HepG2 (cell line): ENCODE results near the gene RBM25. TPM values are rescaled to one million over a fixed set of nuclear protein-coding genes. Genes with fewer than 3 reads are reported as not detected.

Experiments
- ATAC-seq: fragments of 200-7000 bp; cut with Tn5 transposase; 3 replicates; pipeline ENCODE4 v1.9.1; 2020; ENCODE audit warnings: mild to moderate bottlenecking, moderate library complexity
- BruUV-seq: library from RNA; stranded (reverse); fragments of 400-500 nt; replicated peaks from 2 replicates; lab custom pipeline; 2021; lab: Mats Ljungman, UMichigan
- CTCF ChIA-PET: fragments of 300-600 bp; formaldehyde crosslinking; extraction: SDS; loops from one replicate; lab custom pipeline; 2021; ENCODE audit warnings: low total read pairs, inconsistent platforms, low intra/inter-chr PET ratio; lab: Yijun Ruan, JAX
- POLR2A ChIA-PET: fragments of 350-600 bp; sonication (Branson Sonifier 250); formaldehyde crosslinking; loops from one replicate; lab custom pipeline; 2020; ENCODE audit warnings: antibody characterized with exemption, inconsistent platforms; lab: Yijun Ruan, JAX
- DNase-seq: peaks from one replicate; pipeline ENCODE4 v3.0.0-alpha.2; 2015; ENCODE audit warnings: low spot score
- FAIRE-seq: peaks from 3 replicates; lab custom pipeline; 2011; peaks lifted over from hg19 to GRCh38; lab: Jason Lieb, UNC
- H2AFZ ChIP-seq: one replicate; pipeline ENCODE4 v1.6.1; 2011; ENCODE audit warnings: low read length, inconsistent platforms
- H3K27ac ChIP-seq: fragments of 300-600 bp; 3 replicates; pipeline ENCODE4 v1.8.0; 2011; ENCODE audit warnings: mixed run types, mild to moderate bottlenecking, mixed read lengths, low read length, inconsistent platforms; ENCODE audit not compliant: insufficient read depth; ENCODE audit errors: extremely low read length
- H3K27me3 ChIP-seq, 2 experiments: fragments of 200-600 bp in 1 of 2; 2 replicates in 1 of 2; 3 replicates in 1 of 2; pipeline versions ENCODE4 v1.6.0 to v1.8.0; 2011; ENCODE audit warnings: low read length in 2 of 2, mild to moderate bottlenecking in 2 of 2, moderate library complexity in 2 of 2, inconsistent platforms in 1 of 2; ENCODE audit not compliant: insufficient read depth in 2 of 2, control insufficient read depth in 1 of 2
- H3K36me3 ChIP-seq, 2 experiments: fragments of 200-600 bp in 1 of 2; replicated peaks in 1 of 2; 2 replicates in 1 of 2; 3 replicates in 1 of 2; pipeline versions ENCODE4 v1.5.1 to v1.8.0; 2011; ENCODE audit warnings: low read length in 2 of 2, inconsistent platforms in 1 of 2; ENCODE audit not compliant: insufficient read depth in 2 of 2, control insufficient read depth in 1 of 2
- H3K4me1 ChIP-seq: 2 replicates; pipeline ENCODE4 v1.5.1; 2012; ENCODE audit warnings: low read length, inconsistent platforms; ENCODE audit not compliant: insufficient read depth
- H3K4me2 ChIP-seq: 2 replicates; pipeline ENCODE4 v1.6.0; 2011; ENCODE audit warnings: low read depth, low read length, inconsistent platforms
- H3K4me3 ChIP-seq, 3 experiments: fragments of 200-600 bp in 1 of 3; sonication (generic), shearing (Covaris generic) in 1 of 3; replicated peaks in 1 of 3; 2 replicates each; pipeline ENCODE4 v1.5.1; 2011 to 2016; ENCODE audit warnings: low read length in 3 of 3, inconsistent platforms in 2 of 3, low read depth in 2 of 3, mild to moderate bottlenecking in 2 of 3, control low read depth in 1 of 3, mixed read lengths in 1 of 3; ENCODE audit not compliant: insufficient read depth in 1 of 3
- H3K79me2 ChIP-seq: one replicate; pipeline ENCODE4 v1.6.1; 2011; ENCODE audit warnings: low read length, inconsistent platforms; ENCODE audit not compliant: insufficient read depth
- H3K9ac ChIP-seq: 2 replicates; pipeline ENCODE4 v1.6.0; 2011; ENCODE audit warnings: mild to moderate bottlenecking, low read depth, low read length, inconsistent platforms; ENCODE audit not compliant: insufficient read depth
- H3K9me3 ChIP-seq: 2 replicates; pipeline ENCODE4 v1.5.1; 2012; ENCODE audit warnings: mild to moderate bottlenecking, low read length
- H4K20me1 ChIP-seq: 2 replicates; pipeline ENCODE4 v1.6.0; 2011; ENCODE audit warnings: inconsistent platforms, mild to moderate bottlenecking, low read length, moderate library complexity; ENCODE audit not compliant: insufficient read depth
- AHDC1 ChIP-seq: sonication (generic); formaldehyde crosslinking; IDR thresholded peaks from 2 replicates; pipeline ENCODE4 v1.5.1; 2020; ENCODE audit warnings: mild to moderate bottlenecking, missing genetic modification reagents, borderline replicate concordance
- ARID5B ChIP-seq: IDR thresholded peaks from 2 replicates; pipeline ENCODE4 v1.4.0; 2020; ENCODE audit warnings: mild to moderate bottlenecking, missing genetic modification reagents
- ELF3 ChIP-seq: IDR thresholded peaks from 2 replicates; pipeline ENCODE4 v1.6.1; 2016; ENCODE audit warnings: missing genetic modification reagents, missing compliant biosample characterization
- MXD4 ChIP-seq: IDR thresholded peaks from 2 replicates; pipeline ENCODE4 v1.6.1; 2016; ENCODE audit warnings: mild to moderate bottlenecking, missing biosample characterization, missing genetic modification reagents
- MXI1 ChIP-seq: IDR thresholded peaks from 3 replicates; pipeline ENCODE4 v1.6.1; 2012; ENCODE audit warnings: low read depth, low read length, inconsistent platforms, borderline replicate concordance
- ONECUT2 ChIP-seq: sonication (generic); formaldehyde crosslinking; IDR thresholded peaks from 2 replicates; pipeline ENCODE4 v1.4.0; 2020; ENCODE audit warnings: missing genetic modification reagents
- SATB2 ChIP-seq: sonication (generic); formaldehyde crosslinking; IDR thresholded peaks from 2 replicates; pipeline ENCODE4 v1.5.0; 2020; ENCODE audit warnings: missing genetic modification reagents
- TIGD3 ChIP-seq: sonication (generic); formaldehyde crosslinking; IDR thresholded peaks from 2 replicates; pipeline ENCODE4 v1.5.1; 2020; ENCODE audit warnings: mild to moderate bottlenecking, missing genetic modification reagents, borderline replicate concordance
- ZNF503 ChIP-seq: sonication (generic); formaldehyde crosslinking; IDR thresholded peaks from 2 replicates; pipeline ENCODE4 v1.4.0; 2020; ENCODE audit warnings: missing genetic modification reagents
- ZNF766 ChIP-seq: sonication (generic); formaldehyde crosslinking; IDR thresholded peaks from 2 replicates; pipeline ENCODE4 v1.5.0; 2020; ENCODE audit warnings: missing genetic modification reagents, borderline replicate concordance
- WGBS: methylation state at CpG from one replicate; pipeline ENCODE4 v1.1.6; 2017; ENCODE audit warnings: low lambda C conversion rate; 5-methylcytosine and 5-hydroxymethylcytosine counted together
- in situ Hi-C: cut with HindIII; loops from 2 replicates; pipeline ENCODE4 v1.10.0; 2017; ENCODE audit warnings: low pct_unique_long_range_greater_than_20kb; ENCODE audit not compliant: extremely low pct_ligation_motif_present
- intact Hi-C: fragments of 100-400 bp; cut with micrococcal nuclease; formaldehyde crosslinking; loops from one replicate; pipeline ENCODE4 v1.10.0; 2022; ENCODE audit not compliant: unreplicated experiment
- polyA plus RNA-seq, 8 experiments: library from polyadenylated mRNA; depleted of rRNA in 3 of 8; stranded (reverse) in 7 of 8; unstranded in 1 of 8; fragments of >200 nt; fragmentation: Illumina TruSeq in 4 of 8; extraction: Trizol in 4 of 8; gene quantifications; 2 replicates each; pipeline versions ENCODE4 v1.2.1 to v1.2.3, GENCODE V29; 2011 to 2016; ENCODE audit warnings: low read depth in 4 of 8, missing spikeins in 1 of 8, mixed read lengths in 1 of 8; ENCODE audit not compliant: insufficient read depth in 1 of 8
- total RNA-seq, 5 experiments: library from RNA; depleted of rRNA; stranded (reverse); fragments of >200 nt; fragmentation: Illumina TruSeq; extraction: Trizol; gene quantifications; 2 replicates each; pipeline ENCODE4 v1.2.3, GENCODE V29; 2016; ENCODE audit warnings: low read depth in 1 of 5

RBM25 gene
- total and polyA plus RNA-seq, 2 of the 13 experiments (the other 11 are each of a cell fraction or from before 2014, with no cell fraction given), result 34.1 to 65.9 TPM

- 0 out of 2 replicates have a peak, but pooled peaks have one; percentile 16 for TF ChIP-seq ARID5B (CRISPR knock-in tag)
- no peak for TF ChIP-seq MXD4 (CRISPR knock-in tag)
Observed at GRCh38 chr14:73143003-73143402, 84.7 kb downstream of the RBM25 start (continued).

GRCh38 chr14:73143617-73144016, 85.3 kb downstream of the RBM25 start:
- Histone ChIP-seq H3K79me2 (peaks cover 55% of the 10 kb centered on the region), H3K36me3 (peaks cover 1 to 8% of the 10 kb centered on the region in 2 experiments; a peak in 3 of 5 replicates), H3K4me3 (no peak overlapping the region), H2AFZ (no peak overlapping the region), H4K20me1 (peaks cover 5% of the 10 kb centered on the region; the same call in 1 of the 2 replicates), H3K9me3 (no peaks in the 10 kb centered on the region), H3K4me1 (peaks cover 59% of the 10 kb centered on the region), H3K9ac (no peak overlapping the region), H3K27ac (peak overlapping the region; percentile 27), H3K27me3 (no peaks in the 10 kb centered on the region), H3K4me2 (no peak overlapping the region)
- WGBS, result 87% methylated on average over 3 of the region's 3 CpGs
- FAIRE-seq (no peak), ATAC-seq (peak; percentile 37; the same call in 2 of the 3 replicates), DNase-seq (no peak)
- intact Hi-C loops (no loop called here), in situ Hi-C loops (no loop called here)
- ChIA-PET POLR2A (interaction anchor here (1.5 kb wide), 1 partner anchor 85 kb away, joined by 4 read pairs; the partner anchor contains the start of gene RBM25), CTCF (no interaction called here)
- no TSS peak for BruUV-seq
- TF ChIP-seq ZNF503 (CRISPR knock-in tag) (no peak), ELF3 (no peak), AHDC1 (CRISPR knock-in tag) (no peak), ZNF766 (CRISPR knock-in tag) (no peak), TIGD3 (no peak), SATB2 (CRISPR knock-in tag) (no peak), ONECUT2 (CRISPR knock-in tag) (no peak), MXI1 (no peak)
